HEK293 (cell line): Measurements from ENCODE around the gene CPT1C.

Experiments
- REST ChIP-seq: fragments of 450-650 bp; formaldehyde crosslinking; IDR thresholded peaks from 2 replicates; pipeline ENCODE4 v1.5.1; 2016; ENCODE audit warnings: missing biosample characterization, missing genetic modification characterization
- TSHZ1 ChIP-seq: fragments of 450-650 bp; formaldehyde crosslinking; IDR thresholded peaks from 2 replicates; pipeline ENCODE4 v1.5.1; 2016; ENCODE audit warnings: missing biosample characterization, missing genetic modification characterization, borderline replicate concordance
- ZFP37 ChIP-seq: fragments of 450-650 bp; formaldehyde crosslinking; IDR thresholded peaks from 2 replicates; pipeline ENCODE4 v1.5.1; 2016; ENCODE audit warnings: missing biosample characterization, missing genetic modification characterization
- ZNF18 ChIP-seq: fragments of 450-650 bp; formaldehyde crosslinking; IDR thresholded peaks from 2 replicates; pipeline ENCODE4 v1.5.1; 2016; ENCODE audit warnings: missing biosample characterization, missing genetic modification characterization
- ZNF280C ChIP-seq: fragments of 450-650 bp; formaldehyde crosslinking; IDR thresholded peaks from 2 replicates; pipeline ENCODE4 v1.5.1; 2016; ENCODE audit warnings: missing biosample characterization, missing genetic modification characterization
- ZSCAN30 ChIP-seq: fragments of 450-650 bp; IDR thresholded peaks from 2 replicates; pipeline ENCODE4 v1.5.1; 2018; ENCODE audit warnings: missing biosample characterization, mild to moderate bottlenecking, missing genetic modification characterization, moderate library complexity
- TF ChIP-seq, protein P1 (sequence below): fragments of 450-650 bp; formaldehyde crosslinking; IDR thresholded peaks from 2 replicates; pipeline ENCODE4; 2016; ENCODE audit warnings: missing biosample characterization, missing genetic modification characterization
- TF ChIP-seq, protein P2 (sequence below): fragments of 450-650 bp; formaldehyde crosslinking; IDR thresholded peaks from 2 replicates; pipeline ENCODE4 v1.5.1; 2016; ENCODE audit warnings: missing biosample characterization, missing genetic modification characterization
- TF ChIP-seq, protein P3 (sequence below): fragments of 450-650 bp; formaldehyde crosslinking; IDR thresholded peaks from 2 replicates; pipeline ENCODE4 v1.5.1; 2016; ENCODE audit warnings: missing biosample characterization, missing genetic modification characterization

GRCh38 chr19:49746206-49746958 is 55.5 kb downstream of the CPT1C start:
- TF ChIP-seq, protein P1, sequence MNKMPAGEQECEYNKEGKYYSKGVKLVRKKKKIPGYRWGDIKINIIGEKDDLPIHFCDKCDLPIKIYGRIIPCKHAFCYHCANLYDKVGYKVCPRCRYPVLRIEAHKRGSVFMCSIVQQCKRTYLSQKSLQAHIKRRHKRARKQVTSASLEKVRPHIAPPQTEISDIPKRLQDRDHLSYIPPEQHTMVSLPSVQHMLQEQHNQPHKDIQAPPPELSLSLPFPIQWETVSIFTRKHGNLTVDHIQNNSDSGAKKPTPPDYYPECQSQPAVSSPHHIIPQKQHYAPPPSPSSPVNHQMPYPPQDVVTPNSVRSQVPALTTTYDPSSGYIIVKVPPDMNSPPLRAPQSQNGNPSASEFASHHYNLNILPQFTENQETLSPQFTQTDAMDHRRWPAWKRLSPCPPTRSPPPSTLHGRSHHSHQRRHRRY (tag by site-specific recombination), result no peak
- TF ChIP-seq, protein P2, sequence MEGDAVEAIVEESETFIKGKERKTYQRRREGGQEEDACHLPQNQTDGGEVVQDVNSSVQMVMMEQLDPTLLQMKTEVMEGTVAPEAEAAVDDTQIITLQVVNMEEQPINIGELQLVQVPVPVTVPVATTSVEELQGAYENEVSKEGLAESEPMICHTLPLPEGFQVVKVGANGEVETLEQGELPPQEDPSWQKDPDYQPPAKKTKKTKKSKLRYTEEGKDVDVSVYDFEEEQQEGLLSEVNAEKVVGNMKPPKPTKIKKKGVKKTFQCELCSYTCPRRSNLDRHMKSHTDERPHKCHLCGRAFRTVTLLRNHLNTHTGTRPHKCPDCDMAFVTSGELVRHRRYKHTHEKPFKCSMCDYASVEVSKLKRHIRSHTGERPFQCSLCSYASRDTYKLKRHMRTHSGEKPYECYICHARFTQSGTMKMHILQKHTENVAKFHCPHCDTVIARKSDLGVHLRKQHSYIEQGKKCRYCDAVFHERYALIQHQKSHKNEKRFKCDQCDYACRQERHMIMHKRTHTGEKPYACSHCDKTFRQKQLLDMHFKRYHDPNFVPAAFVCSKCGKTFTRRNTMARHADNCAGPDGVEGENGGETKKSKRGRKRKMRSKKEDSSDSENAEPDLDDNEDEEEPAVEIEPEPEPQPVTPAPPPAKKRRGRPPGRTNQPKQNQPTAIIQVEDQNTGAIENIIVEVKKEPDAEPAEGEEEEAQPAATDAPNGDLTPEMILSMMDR, result no peak
- no peak for TF ChIP-seq ZFP37
- no peak for TF ChIP-seq REST
- TF ChIP-seq, protein P3, sequence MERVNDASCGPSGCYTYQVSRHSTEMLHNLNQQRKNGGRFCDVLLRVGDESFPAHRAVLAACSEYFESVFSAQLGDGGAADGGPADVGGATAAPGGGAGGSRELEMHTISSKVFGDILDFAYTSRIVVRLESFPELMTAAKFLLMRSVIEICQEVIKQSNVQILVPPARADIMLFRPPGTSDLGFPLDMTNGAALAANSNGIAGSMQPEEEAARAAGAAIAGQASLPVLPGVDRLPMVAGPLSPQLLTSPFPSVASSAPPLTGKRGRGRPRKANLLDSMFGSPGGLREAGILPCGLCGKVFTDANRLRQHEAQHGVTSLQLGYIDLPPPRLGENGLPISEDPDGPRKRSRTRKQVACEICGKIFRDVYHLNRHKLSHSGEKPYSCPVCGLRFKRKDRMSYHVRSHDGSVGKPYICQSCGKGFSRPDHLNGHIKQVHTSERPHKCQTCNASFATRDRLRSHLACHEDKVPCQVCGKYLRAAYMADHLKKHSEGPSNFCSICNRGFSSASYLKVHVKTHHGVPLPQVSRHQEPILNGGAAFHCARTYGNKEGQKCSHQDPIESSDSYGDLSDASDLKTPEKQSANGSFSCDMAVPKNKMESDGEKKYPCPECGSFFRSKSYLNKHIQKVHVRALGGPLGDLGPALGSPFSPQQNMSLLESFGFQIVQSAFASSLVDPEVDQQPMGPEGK (tag by site-specific recombination), result no peak
- no peak for TF ChIP-seq ZSCAN30
- no peak for TF ChIP-seq ZNF18 (tag by site-specific recombination)
- TF ChIP-seq ZNF280C (tag by site-specific recombination), result no peak
- TF ChIP-seq TSHZ1 (tag by site-specific recombination), result no peak
